ENCODE measurements around the gene MYO15A.

Gene MYO15A

DNA sequence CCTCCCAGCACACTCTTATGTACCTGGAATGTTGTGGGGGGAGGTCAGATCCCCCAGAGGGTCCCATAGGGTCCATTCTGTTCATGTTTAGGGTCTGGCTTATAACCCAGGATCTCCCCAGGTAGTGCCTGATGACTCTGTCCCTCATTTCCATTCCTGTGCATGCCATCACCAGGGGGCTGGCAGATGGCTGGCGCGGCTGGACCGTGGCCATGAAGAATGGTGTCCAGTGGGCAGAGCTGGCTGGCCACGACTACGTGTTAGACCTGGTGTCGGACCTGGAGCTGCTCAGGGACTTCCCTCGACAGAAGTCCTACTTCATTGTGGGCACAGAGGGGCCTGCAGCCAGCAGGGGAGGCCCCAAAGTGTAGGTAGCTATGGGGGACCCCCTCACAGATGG is 40.0 kb downstream of the MYO15A start:
- Histone ChIP-seq H3K4me2 (ENCODE audit: low read depth, low read length) (no peak overlapping the region), H3F3A (ENCODE audit: insufficient read depth, low read length) (no peaks in the 10 kb centered on the region), H3K27ac (ENCODE audit: low read length) (no peak overlapping the region), H3K9ac (ENCODE audit: low read length) (no peak overlapping the region), H3K36me3 (replicated peaks; ENCODE audit: insufficient read depth, low read length) (no peaks in the 10 kb centered on the region), H3K4me3 (ENCODE audit: low read length) (no peak overlapping the region), H3K27me3 (replicated peaks; ENCODE audit: insufficient read depth, low read length) (no peaks in the 10 kb centered on the region), H2AFZ (ENCODE audit: low read length) (no peak overlapping the region), H3K9me2 (replicated peaks; ENCODE audit: insufficient read depth, low read length) (no peaks in the 10 kb centered on the region), H3K9me3 (replicated peaks; ENCODE audit: insufficient read depth, low read length) (no peaks in the 10 kb centered on the region), H4K20me1 (ENCODE audit: insufficient read depth, low read length) (no peaks in the 10 kb centered on the region), H3K4me1 (ENCODE audit: low read length) (no peaks in the 10 kb centered on the region), H3K79me2 (ENCODE audit: low read length) (no peaks in the 10 kb centered on the region)
- no peak for DNase-seq
- TF ChIP-seq EZH2 (optimal IDR thresholded peaks at IDR 0.05; ENCODE audit: low read depth, low read length) (no peak), CTCF (IDR thresholded peaks at IDR 0.05; ENCODE audit: low read length) (no peak), EZH2phosphoT487 (IDR thresholded peaks at IDR 0.05; ENCODE audit: low read length) (no peak)

GRCh38 chr17:18151290-18151689 is 42.7 kb downstream of the MYO15A start:
- Histone ChIP-seq H3K9ac (ENCODE audit: low read length) (no peak overlapping the region), H2AFZ (ENCODE audit: low read length) (no peak overlapping the region), H3K4me3 (ENCODE audit: low read length) (no peak overlapping the region), H3K36me3 (replicated peaks; ENCODE audit: insufficient read depth, low read length) (no peaks in the 10 kb centered on the region), H3K4me1 (ENCODE audit: low read length) (peaks cover 4% of the 10 kb centered on the region; the same call in 1 of the 2 replicates), H3K9me3 (replicated peaks; ENCODE audit: insufficient read depth, low read length) (no peaks in the 10 kb centered on the region), H3K27ac (ENCODE audit: low read length) (no peak overlapping the region), H4K20me1 (ENCODE audit: insufficient read depth, low read length) (no peaks in the 10 kb centered on the region), H3K9me2 (replicated peaks; ENCODE audit: insufficient read depth, low read length) (no peaks in the 10 kb centered on the region), H3K79me2 (ENCODE audit: low read length) (no peaks in the 10 kb centered on the region), H3K4me2 (ENCODE audit: low read depth, low read length) (no peak overlapping the region), H3F3A (ENCODE audit: insufficient read depth, low read length) (no peaks in the 10 kb centered on the region), H3K27me3 (replicated peaks; ENCODE audit: insufficient read depth, low read length) (no peaks in the 10 kb centered on the region)
- TF ChIP-seq EZH2 (optimal IDR thresholded peaks at IDR 0.05; ENCODE audit: low read depth, low read length) (no peak), CTCF (IDR thresholded peaks at IDR 0.05; ENCODE audit: low read length) (no peak)
- DNase-seq = no peak

DNA sequence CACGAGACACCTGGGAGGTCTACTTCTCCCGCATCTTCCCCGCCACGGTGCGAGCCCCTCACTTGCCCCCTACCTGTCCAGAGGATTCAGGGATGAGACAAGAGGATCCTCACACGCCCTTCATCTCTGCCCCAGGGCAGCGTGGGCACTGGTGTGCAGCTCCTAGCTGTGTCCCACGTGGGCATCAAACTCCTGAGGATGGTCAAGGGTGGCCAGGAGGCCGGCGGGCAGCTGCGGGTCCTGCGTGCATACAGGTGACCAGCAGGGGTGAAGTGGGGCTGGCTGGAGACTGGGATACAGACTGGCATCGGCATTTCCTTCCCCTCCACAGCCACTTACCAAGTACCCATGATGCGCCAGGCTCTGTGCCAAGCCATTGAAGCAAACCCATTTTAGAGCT is 46.6 kb downstream of the MYO15A start:
- Histone ChIP-seq H3K4me3 (ENCODE audit: low read length) (no peak overlapping the region), H3K4me2 (ENCODE audit: low read depth, low read length) (no peak overlapping the region), H3K27me3 (replicated peaks; ENCODE audit: insufficient read depth, low read length) (0 out of 2 replicates have a peak, but pooled peaks cover 5% of the 10 kb centered on the region), H3K27ac (ENCODE audit: low read length) (no peak overlapping the region), H3F3A (ENCODE audit: insufficient read depth, low read length) (no peaks in the 10 kb centered on the region), H3K79me2 (ENCODE audit: low read length) (no peaks in the 10 kb centered on the region), H3K4me1 (ENCODE audit: low read length) (peaks cover 4% of the 10 kb centered on the region; the same call in 1 of the 2 replicates), H4K20me1 (ENCODE audit: insufficient read depth, low read length) (no peaks in the 10 kb centered on the region), H3K36me3 (replicated peaks; ENCODE audit: insufficient read depth, low read length) (no peaks in the 10 kb centered on the region), H2AFZ (ENCODE audit: low read length) (no peak overlapping the region), H3K9me2 (replicated peaks; ENCODE audit: insufficient read depth, low read length) (no peaks in the 10 kb centered on the region), H3K9ac (ENCODE audit: low read length) (no peak overlapping the region), H3K9me3 (replicated peaks; ENCODE audit: insufficient read depth, low read length) (no peaks in the 10 kb centered on the region)
- DNase-seq = no peak
- TF ChIP-seq CTCF (IDR thresholded peaks at IDR 0.05; ENCODE audit: low read length) (no peak), EZH2phosphoT487 (IDR thresholded peaks at IDR 0.05; ENCODE audit: low read length) (no peak), EZH2 (optimal IDR thresholded peaks at IDR 0.05; ENCODE audit: low read depth, low read length) (no peak)
